HCT116 (cell line): ENCODE results near the gene HPN.

Source experiments
- CTCF ChIP-seq, 3 experiments: fragments of 200-600 bp in 1 of 3; sonication (generic) in 1 of 3; IDR thresholded peaks in 2 of 3; conservative IDR thresholded peaks in 1 of 3; 2 replicates each; pipeline ENCODE4 v1.5.1; 2012 to 2017; ENCODE audit warnings: low read depth in 2 of 3, low read length in 2 of 3, antibody characterized with exemption in 1 of 3, borderline replicate concordance in 1 of 3, control low read depth in 1 of 3, mild to moderate bottlenecking in 1 of 3, mixed read lengths in 1 of 3, mixed run types in 1 of 3, moderate library complexity in 1 of 3; ENCODE audit not compliant: insufficient read depth in 1 of 3
- EZH2phosphoT487 ChIP-seq: fragments of 200-600 bp; IDR thresholded peaks from 2 replicates; pipeline ENCODE4 v1.6.1; 2018; ENCODE audit warnings: antibody characterized with exemption, borderline replicate concordance
- POLR2A ChIP-seq: IDR thresholded peaks from 2 replicates; pipeline ENCODE4 v1.7.0; 2011; ENCODE audit warnings: borderline replicate concordance; ENCODE audit not compliant: insufficient read depth, insufficient read length; ENCODE audit errors: extremely low read depth
- TF ChIP-seq, protein P1 (sequence below): IDR thresholded peaks from 2 replicates; pipeline ENCODE4 v1.6.1; 2011; ENCODE audit warnings: mild to moderate bottlenecking, low read length, moderate library complexity; ENCODE audit not compliant: insufficient replicate concordance; ENCODE audit errors: extremely low read depth

DNA sequence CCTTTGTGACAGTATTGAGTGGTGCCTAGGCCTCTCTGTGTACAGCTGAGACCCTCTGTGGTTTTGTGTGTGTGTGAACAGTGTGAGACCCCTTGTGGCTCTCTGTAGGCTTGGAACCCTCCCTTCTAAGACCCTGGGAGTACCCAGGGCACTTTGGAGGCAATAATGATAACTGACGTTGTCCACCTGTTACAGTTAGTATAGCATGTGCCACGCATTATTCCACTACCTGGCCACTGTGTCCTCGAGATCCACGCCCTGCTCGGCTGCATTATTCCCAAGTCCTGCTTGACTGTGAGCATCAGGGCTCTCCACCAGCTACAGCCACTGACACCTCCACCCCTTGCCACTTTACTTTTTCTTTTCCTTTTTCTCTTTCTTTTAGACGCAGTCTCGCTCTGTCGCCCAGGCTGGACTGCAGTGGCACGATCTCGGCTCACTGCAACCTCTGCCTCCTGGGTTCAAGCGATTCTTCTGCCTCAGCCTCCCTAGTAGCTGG is 39.4 kb upstream of the HPN start:
- TF ChIP-seq POLR2A (no peak), EZH2phosphoT487 (no peak), CTCF (IDR thresholded peaks at IDR 0.05 in 2 of 3, conservative IDR thresholded peaks at IDR 0.05 in 1 of 3; ENCODE audit: borderline replicate concordance in 1 of 3, insufficient read depth in 1 of 3, low read depth in 2 of 3, low read length in 2 of 3) (no peak)
- TF ChIP-seq, protein P1, sequence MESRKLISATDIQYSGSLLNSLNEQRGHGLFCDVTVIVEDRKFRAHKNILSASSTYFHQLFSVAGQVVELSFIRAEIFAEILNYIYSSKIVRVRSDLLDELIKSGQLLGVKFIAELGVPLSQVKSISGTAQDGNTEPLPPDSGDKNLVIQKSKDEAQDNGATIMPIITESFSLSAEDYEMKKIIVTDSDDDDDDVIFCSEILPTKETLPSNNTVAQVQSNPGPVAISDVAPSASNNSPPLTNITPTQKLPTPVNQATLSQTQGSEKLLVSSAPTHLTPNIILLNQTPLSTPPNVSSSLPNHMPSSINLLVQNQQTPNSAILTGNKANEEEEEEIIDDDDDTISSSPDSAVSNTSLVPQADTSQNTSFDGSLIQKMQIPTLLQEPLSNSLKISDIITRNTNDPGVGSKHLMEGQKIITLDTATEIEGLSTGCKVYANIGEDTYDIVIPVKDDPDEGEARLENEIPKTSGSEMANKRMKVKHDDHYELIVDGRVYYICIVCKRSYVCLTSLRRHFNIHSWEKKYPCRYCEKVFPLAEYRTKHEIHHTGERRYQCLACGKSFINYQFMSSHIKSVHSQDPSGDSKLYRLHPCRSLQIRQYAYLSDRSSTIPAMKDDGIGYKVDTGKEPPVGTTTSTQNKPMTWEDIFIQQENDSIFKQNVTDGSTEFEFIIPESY: no peak
